Epithelial cell of proximal tubule (primary cell): ENCODE measurements around the gene AQP12B. TPM values are rescaled to one million over a fixed set of nuclear protein-coding genes. Genes with fewer than 3 reads are reported as not detected.

ENCODE experiments used
- DNase-seq: peaks from one replicate; pipeline ENCODE4 v3.0.0-alpha.2; 2011; ENCODE audit warnings: low read depth
- H3K4me3 ChIP-seq: 2 replicates; pipeline ENCODE4 v1.5.1; 2011; ENCODE audit warnings: low read depth, mild to moderate bottlenecking, low read length
- total RNA-seq: library from RNA; depleted of rRNA; stranded (reverse); fragments of >200 nt; gene quantifications from 2 replicates; pipeline ENCODE4 v1.2.3, GENCODE V29; 2015
- TF ChIP-seq, protein P1 (sequence below): conservative IDR thresholded peaks from 2 replicates; pipeline ENCODE4 v1.5.1; 2012; ENCODE audit warnings: low read depth, mild to moderate bottlenecking, low read length

AQP12B gene
- total RNA-seq, 1 donor from 2014 or later: not detected

DNA sequence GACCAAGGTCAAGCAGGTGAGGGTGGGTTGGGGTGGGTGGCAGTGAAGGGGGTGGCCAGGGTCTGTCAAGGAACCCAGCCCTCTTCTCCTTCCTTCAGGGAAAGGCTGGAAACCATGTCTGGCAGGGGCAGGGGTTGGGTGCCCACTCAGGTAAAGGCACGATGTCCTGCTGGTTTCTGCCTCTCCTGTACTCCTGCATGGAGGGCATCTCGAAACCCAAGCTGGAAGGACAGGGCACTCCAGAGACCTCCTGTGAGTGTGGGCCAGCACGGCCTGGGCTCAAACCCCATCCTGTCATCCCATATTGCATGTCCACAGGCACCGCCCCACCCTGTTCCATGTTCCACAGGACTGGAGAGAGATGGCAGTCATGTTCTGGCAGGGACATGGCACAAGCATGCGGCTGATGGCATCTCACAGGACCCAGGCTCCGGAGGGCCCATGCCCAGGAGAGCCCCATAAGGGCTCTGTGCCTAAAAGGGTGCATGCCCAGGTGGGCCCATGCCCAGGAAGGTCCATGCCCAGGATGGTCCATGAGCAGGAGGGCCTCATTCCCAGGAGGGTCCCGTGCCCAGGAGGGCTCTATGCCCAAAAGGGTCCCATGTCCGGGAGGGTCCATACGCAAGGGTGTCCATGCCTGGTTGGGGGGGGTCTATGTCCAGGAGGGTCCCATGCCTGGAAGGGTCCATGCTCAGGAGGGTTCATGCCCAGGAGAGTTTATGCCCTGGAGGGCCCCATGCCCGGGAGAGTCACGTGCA, 51.0 kb downstream of the AQP12B start:
- H3K4me3 ChIP-seq: no peak overlapping the region
- DNase-seq: no peak
- TF ChIP-seq, protein P1, sequence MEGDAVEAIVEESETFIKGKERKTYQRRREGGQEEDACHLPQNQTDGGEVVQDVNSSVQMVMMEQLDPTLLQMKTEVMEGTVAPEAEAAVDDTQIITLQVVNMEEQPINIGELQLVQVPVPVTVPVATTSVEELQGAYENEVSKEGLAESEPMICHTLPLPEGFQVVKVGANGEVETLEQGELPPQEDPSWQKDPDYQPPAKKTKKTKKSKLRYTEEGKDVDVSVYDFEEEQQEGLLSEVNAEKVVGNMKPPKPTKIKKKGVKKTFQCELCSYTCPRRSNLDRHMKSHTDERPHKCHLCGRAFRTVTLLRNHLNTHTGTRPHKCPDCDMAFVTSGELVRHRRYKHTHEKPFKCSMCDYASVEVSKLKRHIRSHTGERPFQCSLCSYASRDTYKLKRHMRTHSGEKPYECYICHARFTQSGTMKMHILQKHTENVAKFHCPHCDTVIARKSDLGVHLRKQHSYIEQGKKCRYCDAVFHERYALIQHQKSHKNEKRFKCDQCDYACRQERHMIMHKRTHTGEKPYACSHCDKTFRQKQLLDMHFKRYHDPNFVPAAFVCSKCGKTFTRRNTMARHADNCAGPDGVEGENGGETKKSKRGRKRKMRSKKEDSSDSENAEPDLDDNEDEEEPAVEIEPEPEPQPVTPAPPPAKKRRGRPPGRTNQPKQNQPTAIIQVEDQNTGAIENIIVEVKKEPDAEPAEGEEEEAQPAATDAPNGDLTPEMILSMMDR: no peak

DNA sequence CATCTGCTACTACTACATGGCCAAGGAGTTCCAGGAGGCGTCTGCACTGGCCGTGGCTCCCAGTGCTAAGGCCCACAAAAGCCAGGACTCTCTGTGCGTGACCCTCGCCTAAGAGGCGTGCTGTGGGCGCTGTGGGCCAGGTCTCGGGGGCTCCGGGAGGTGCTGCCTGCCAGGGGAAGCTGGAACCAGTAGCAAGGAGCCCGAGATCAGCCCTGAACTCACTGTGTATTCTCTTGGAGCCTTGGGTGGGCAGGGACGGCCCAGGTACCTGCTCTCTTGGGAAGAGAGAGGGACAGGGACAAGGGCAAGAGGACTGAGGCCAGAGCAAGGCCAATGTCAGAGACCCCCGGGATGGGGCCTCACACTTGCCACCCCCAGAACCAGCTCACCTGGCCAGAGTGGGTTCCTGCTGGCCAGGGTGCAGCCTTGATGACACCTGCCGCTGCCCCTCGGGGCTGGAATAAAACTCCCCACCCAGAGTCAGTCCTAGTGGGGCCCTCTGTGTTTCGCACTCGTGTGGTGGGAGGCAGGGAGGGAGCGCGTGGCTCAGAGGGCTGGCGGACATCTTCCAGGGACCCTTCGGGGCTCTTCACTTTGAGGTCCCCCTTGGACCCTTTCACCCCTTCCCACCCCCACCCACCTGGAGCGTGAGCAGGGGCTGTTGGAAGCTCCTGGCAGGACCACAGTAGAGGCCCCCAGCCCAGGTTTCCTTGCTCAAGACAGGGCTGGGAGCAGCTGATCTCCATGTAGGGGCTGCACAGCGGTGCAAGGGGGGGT, 51.7 kb downstream of the AQP12B start:
- H3K4me3 ChIP-seq: no peak overlapping the region
- DNase-seq: no peak
- TF ChIP-seq, protein P1: no peak

DNA sequence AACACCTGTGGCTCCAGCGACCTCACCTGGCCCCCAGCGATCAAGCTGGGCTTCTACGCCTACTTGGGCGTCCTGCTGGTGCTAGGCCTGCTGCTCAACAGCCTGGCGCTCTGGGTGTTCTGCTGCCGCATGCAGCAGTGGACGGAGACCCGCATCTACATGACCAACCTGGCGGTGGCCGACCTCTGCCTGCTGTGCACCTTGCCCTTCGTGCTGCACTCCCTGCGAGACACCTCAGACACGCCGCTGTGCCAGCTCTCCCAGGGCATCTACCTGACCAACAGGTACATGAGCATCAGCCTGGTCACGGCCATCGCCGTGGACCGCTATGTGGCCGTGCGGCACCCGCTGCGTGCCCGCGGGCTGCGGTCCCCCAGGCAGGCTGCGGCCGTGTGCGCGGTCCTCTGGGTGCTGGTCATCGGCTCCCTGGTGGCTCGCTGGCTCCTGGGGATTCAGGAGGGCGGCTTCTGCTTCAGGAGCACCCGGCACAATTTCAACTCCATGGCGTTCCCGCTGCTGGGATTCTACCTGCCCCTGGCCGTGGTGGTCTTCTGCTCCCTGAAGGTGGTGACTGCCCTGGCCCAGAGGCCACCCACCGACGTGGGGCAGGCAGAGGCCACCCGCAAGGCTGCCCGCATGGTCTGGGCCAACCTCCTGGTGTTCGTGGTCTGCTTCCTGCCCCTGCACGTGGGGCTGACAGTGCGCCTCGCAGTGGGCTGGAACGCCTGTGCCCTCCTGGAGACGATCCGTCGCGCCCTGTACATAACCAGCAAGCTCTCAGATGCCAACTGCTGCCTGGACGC, 52.5 kb downstream of the AQP12B start:
- no peak overlapping the region for H3K4me3 ChIP-seq
- DNase-seq: no peak
- TF ChIP-seq, protein P1: no peak

DNA sequence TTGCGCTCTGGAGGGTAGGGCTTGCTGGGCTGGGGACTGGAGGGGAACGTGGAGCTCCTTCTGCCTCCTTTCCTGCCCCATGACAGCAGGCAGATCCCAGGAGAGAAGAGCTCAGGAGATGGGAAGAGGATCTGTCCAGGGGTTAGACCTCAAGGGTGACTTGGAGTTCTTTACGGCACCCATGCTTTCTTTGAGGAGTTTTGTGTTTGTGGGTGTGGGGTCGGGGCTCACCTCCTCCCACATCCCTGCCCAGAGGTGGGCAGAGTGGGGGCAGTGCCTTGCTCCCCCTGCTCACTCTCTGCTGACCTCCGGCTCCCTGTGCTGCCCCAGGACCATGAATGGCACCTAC, 53.1 kb downstream of the AQP12B start:
- TF ChIP-seq, protein P1: no peak
- DNase-seq: no peak
- H3K4me3 ChIP-seq: no peak overlapping the region

DNA sequence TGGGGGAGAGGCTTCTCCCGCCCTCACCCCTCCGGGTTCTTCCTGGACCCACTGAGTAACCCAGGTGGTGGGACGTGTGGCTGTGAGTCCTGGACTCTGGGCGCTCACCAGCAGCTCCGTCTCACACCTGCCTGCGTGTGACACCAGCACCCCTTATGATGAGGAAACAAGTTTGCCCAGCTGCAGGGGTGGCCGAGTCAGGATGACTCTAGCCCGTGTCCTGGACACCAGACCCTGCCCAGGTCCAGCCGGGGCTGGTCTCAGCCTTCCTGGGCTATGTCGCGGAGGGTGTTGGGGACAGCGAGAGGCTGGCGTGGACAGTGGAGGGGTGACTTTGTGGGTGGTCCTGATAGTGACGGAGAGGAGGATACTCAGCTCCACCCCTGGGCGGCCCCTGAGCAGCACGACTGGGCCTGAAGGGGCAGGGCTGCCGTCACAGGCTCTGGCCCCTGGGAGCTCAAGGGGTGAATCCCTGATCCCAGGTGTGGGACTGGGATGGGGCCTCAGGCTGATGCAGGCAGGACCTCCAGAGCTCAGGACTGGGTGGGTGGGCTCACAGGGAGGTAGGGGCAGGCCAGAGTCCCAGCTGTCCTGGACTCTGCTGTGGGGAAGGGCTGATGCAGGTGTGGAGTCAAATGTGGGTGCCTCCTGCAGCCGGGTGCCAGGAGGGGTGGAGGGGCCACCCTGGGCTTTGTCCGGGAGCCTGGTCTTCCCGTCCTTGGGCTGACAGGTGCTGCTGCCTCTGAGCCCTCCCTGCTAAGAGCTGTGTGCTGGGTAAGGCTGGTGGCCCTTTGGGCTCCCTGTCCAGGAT, 53.7 kb downstream of the AQP12B start:
- TF ChIP-seq, protein P1: no peak
- no peak for DNase-seq
- H3K4me3 ChIP-seq: no peak overlapping the region

DNA sequence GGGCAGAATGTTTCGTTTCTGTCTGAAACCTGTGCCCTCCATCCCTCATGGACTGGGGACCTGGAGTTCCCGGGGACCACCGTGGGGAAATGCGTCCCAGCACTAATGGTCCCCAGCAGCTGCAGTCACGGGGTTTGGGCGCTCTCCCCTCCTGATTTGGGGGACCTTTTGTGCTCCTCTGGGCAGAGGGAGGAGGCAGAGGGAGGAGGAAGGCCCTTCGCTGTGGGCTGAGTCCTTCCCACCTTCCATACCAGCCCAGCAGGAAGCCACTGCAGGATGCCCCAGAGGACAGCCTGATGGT, 54.2 kb downstream of the AQP12B start:
- TF ChIP-seq, protein P1: no peak
- no peak for DNase-seq
- no peak overlapping the region for H3K4me3 ChIP-seq
